ENCODE measurements around the gene PFKL.
"Not testable (repeated sequence)": the region's sequence is repeated elsewhere in the genome, so short reads cannot be mapped to it uniquely, and the experiment has no call there.

The PFKL gene

GRCh38 chr21:44327603-44327974 lies 27.7 kb downstream of the PFKL start:
- DNase-seq (ENCODE audit: low spot score): no peak

- no peak for DNase-seq (ENCODE audit: low spot score)
Observed at GRCh38 chr21:44328242-44328895, 28.5 kb downstream of the PFKL start.

GRCh38 chr21:44329086-44329889 lies 29.4 kb downstream of the PFKL start:
- no peak for DNase-seq (ENCODE audit: low spot score)

- DNase-seq (ENCODE audit: low spot score): no peak
Observed at GRCh38 chr21:44329971-44330681, 30.3 kb downstream of the PFKL start.

- DNase-seq (ENCODE audit: low spot score): no peak
Observed at GRCh38 chr21:44330698-44331097, 30.8 kb downstream of the PFKL start.

GRCh38 chr21:44331209-44331608 lies 31.4 kb downstream of the PFKL start:
- no peak for DNase-seq (ENCODE audit: low spot score)

- no peak for DNase-seq (ENCODE audit: low spot score)
Observed at GRCh38 chr21:44331650-44332307, 31.9 kb downstream of the PFKL start.

- DNase-seq (ENCODE audit: low spot score): no peak
Observed at GRCh38 chr21:44332383-44332782, 32.5 kb downstream of the PFKL start.

GRCh38 chr21:44332965-44333364 lies 33.1 kb downstream of the PFKL start:
- no peak for DNase-seq (ENCODE audit: low spot score)

- no peak for DNase-seq (ENCODE audit: low spot score)
Observed at GRCh38 chr21:44333509-44334328, 33.9 kb downstream of the PFKL start.

- DNase-seq (ENCODE audit: low spot score): no peak
Observed at GRCh38 chr21:44334329-44335030, 34.6 kb downstream of the PFKL start.

GRCh38 chr21:44335266-44336059 lies 35.6 kb downstream of the PFKL start:
- no peak for DNase-seq (ENCODE audit: low spot score)

- peak; percentile 4 for DNase-seq (ENCODE audit: low spot score)
Observed at GRCh38 chr21:44337449-44337848, 37.6 kb downstream of the PFKL start.

GRCh38 chr21:44337941-44338895 lies 38.4 kb downstream of the PFKL start:
- DNase-seq (ENCODE audit: low spot score): peak; percentile 63

GRCh38 chr21:44338971-44339910 lies 39.4 kb downstream of the PFKL start, which contains the start of gene CFAP410:
Gene CFAP410, minus strand, starts transcription at chr21:44339390. Its CDS starts 196 bp downstream, at chr21:44339194.
- DNase-seq (ENCODE audit: low spot score): peak; percentile 93

- not testable (repeated sequence) for DNase-seq (ENCODE audit: low spot score)
Observed at GRCh38 chr21:44341726-44342458, 42.0 kb downstream of the PFKL start.

GRCh38 chr21:44342981-44343380 lies 43.1 kb downstream of the PFKL start:
- DNase-seq (ENCODE audit: low spot score): not testable (repeated sequence)

Data from hematopoietic multipotent progenitor cell treated with erythropoietin and hydrocortisone succinate and interleukin-3 and kit ligand, for 17 days (in vitro differentiated cells).